ENCODE measurements around the gene CTSO. TPM values are rescaled to one million over a fixed set of nuclear protein-coding genes. Genes with fewer than 3 reads are reported as not detected.

The CTSO gene
- total and polyA plus RNA-seq, 4 donors, result 20.7 to 36.7 (median 24.5) TPM

- TF ChIP-seq JUND (IDR thresholded peaks at IDR 0.05), result no peak
- TF ChIP-seq MAX (IDR thresholded peaks at IDR 0.05), result no peak
- no peak for TF ChIP-seq FOXA2 (IDR thresholded peaks at IDR 0.05)
- no peak for TF ChIP-seq ZBTB33 (IDR thresholded peaks at IDR 0.05)
- TF ChIP-seq CTCF (IDR thresholded peaks at IDR 0.05; ENCODE audit: low read depth, low read length, missing input control), result no peak
- no peak for TF ChIP-seq HNF4A (conservative IDR thresholded peaks at IDR 0.05)
- TF ChIP-seq HNF4G (IDR thresholded peaks at IDR 0.05), result no peak
- no peak for TF ChIP-seq FOXA1 (IDR thresholded peaks at IDR 0.05)
- no peak for TF ChIP-seq YY1 (IDR thresholded peaks at IDR 0.05)
- TF ChIP-seq SP1 (IDR thresholded peaks at IDR 0.05), result no peak
- TF ChIP-seq RAD21 (IDR thresholded peaks at IDR 0.05), result no peak
- no peak for DNase-seq (ENCODE audit: low spot score)
- Histone ChIP-seq H3K9ac (ENCODE audit: low read depth in 1 of 2, low read length in 2 of 2) (no peak overlapping the region), H3K9me3 (ENCODE audit: control insufficient read depth in 4 of 4, low read length in 3 of 4) (no peaks in the 10 kb centered on the region), H3K27me3 (ENCODE audit: control insufficient read depth in 4 of 4, insufficient read depth in 4 of 4, low read length in 3 of 4) (no peaks in the 10 kb centered on the region), H3K4me1 (ENCODE audit: control insufficient read depth in 4 of 4, insufficient read depth in 4 of 4, low read length in 3 of 4) (no peaks in the 10 kb centered on the region), H3K36me3 (ENCODE audit: control insufficient read depth in 4 of 4, insufficient read depth in 3 of 4, low read depth in 1 of 4, low read length in 3 of 4) (no peaks in the 10 kb centered on the region), H3K4me3 (ENCODE audit: low read depth in 1 of 3, low read length in 3 of 3) (no peak overlapping the region), H3K27ac (ENCODE audit: low read depth in 1 of 2, low read length in 2 of 2) (no peak overlapping the region)
- WGBS, result 41% methylated on average over 2 of the region's 2 CpGs
Observed at GRCh38 chr4:155962767-155963166, 9.1 kb upstream of the CTSO start.

- H3K36me3 ChIP-seq (ENCODE audit: control insufficient read depth in 4 of 4, insufficient read depth in 3 of 4, low read depth in 1 of 4, low read length in 3 of 4), result no peaks in the 10 kb centered on the region
- H3K4me3 ChIP-seq (ENCODE audit: low read depth in 1 of 3, low read length in 3 of 3), result no peak overlapping the region
- no peak overlapping the region for H3K27ac ChIP-seq (ENCODE audit: low read depth in 1 of 2, low read length in 2 of 2)
- TF ChIP-seq MAX (IDR thresholded peaks at IDR 0.05) (no peak), RXRA (IDR thresholded peaks at IDR 0.05) (no peak), NR2F2 (IDR thresholded peaks at IDR 0.05) (no peak), FOXA1 (IDR thresholded peaks at IDR 0.05) (no peak), GABPA (IDR thresholded peaks at IDR 0.05 in 1 of 2, conservative IDR thresholded peaks at IDR 0.05 in 1 of 2) (no peak), CTCF (IDR thresholded peaks at IDR 0.05; ENCODE audit: low read depth, low read length, missing input control) (no peak), FOXA2 (IDR thresholded peaks at IDR 0.05) (no peak), EGR1 (IDR thresholded peaks at IDR 0.05; ENCODE audit: low read depth in 2 of 2) (no peak), ATF3 (IDR thresholded peaks at IDR 0.05) (no peak), REST (IDR thresholded peaks at IDR 0.05) (no peak), RAD21 (IDR thresholded peaks at IDR 0.05) (no peak), JUND (IDR thresholded peaks at IDR 0.05) (no peak), HNF4A (conservative IDR thresholded peaks at IDR 0.05) (no peak), HNF4G (IDR thresholded peaks at IDR 0.05) (no peak), TAF1 (conservative IDR thresholded peaks at IDR 0.05) (no peak)
- H3K4me1 ChIP-seq (ENCODE audit: control insufficient read depth in 4 of 4, insufficient read depth in 4 of 4, low read length in 3 of 4), result no peaks in the 10 kb centered on the region
- no peak for DNase-seq (ENCODE audit: low spot score)
- 93% methylated on average over 4 of the region's 4 CpGs for WGBS
- no peak overlapping the region for H3K9ac ChIP-seq (ENCODE audit: low read depth in 1 of 2, low read length in 2 of 2)
- H3K9me3 ChIP-seq (ENCODE audit: control insufficient read depth in 4 of 4, low read length in 3 of 4), result no peaks in the 10 kb centered on the region
- no peaks in the 10 kb centered on the region for H3K27me3 ChIP-seq (ENCODE audit: control insufficient read depth in 4 of 4, insufficient read depth in 4 of 4, low read length in 3 of 4)
Observed at GRCh38 chr4:155961575-155961974, 7.9 kb upstream of the CTSO start.
